Stimulated activated CD4-positive, alpha-beta T cell treated with anti-CD3 and anti-CD28 coated beads, Interleukin-15, amount 100 ng/mL, for 48 hours (primary cell): Measurements from ENCODE around the gene ZFAND2A.
"Not testable (repeated sequence)": the region's sequence is repeated elsewhere in the genome, so short reads cannot be mapped to it uniquely, and the experiment has no call there.

Experiments used
- DNase-seq, 2 donors: peaks; one replicate each; pipeline ENCODE4 v3.0.0-alpha.2; 2020; ENCODE audit warnings: low read depth in 2 of 2

The ZFAND2A gene

GRCh38 chr7:1124816-1125602, 35.0 kb downstream of the ZFAND2A start:
- no peak for DNase-seq

- no peak for DNase-seq
Observed at GRCh38 chr7:1124164-1124563, 35.8 kb downstream of the ZFAND2A start.

GRCh38 chr7:1123715-1124114, 36.3 kb downstream of the ZFAND2A start:
- no peak for DNase-seq

DNA sequence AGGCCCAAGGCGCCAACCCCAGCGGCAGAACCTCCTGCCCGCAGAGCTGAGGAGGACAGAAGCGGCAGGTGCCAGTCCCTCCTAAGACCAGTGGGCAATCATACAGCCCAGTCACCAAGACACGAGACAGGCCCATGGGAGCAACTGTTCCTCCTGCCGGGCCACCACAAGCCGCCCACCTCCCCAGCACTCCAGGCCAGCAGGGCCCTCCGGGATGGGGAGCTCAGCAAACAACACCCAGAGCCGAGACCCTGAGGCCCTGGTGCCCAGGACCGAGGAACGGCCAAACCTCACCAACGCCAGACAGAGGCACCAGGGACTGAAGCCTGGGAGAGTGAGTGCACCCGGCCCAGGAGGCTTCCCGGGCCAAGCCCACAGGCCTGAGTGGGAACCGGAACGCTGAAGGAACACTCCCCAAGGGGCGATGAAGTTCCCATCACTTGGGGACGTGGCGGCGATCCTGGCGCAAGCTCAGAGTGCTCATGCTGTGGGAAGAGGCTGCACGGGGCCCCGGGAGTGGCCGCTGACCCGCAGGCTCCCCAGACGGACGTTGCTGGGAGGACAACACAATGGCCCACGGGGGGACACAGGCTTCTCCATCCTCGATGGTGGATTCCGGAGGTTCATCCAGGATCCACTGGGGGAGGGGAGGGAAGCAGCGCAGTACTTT, 37.0 kb downstream of the ZFAND2A start:
- DNase-seq: no peak

DNA sequence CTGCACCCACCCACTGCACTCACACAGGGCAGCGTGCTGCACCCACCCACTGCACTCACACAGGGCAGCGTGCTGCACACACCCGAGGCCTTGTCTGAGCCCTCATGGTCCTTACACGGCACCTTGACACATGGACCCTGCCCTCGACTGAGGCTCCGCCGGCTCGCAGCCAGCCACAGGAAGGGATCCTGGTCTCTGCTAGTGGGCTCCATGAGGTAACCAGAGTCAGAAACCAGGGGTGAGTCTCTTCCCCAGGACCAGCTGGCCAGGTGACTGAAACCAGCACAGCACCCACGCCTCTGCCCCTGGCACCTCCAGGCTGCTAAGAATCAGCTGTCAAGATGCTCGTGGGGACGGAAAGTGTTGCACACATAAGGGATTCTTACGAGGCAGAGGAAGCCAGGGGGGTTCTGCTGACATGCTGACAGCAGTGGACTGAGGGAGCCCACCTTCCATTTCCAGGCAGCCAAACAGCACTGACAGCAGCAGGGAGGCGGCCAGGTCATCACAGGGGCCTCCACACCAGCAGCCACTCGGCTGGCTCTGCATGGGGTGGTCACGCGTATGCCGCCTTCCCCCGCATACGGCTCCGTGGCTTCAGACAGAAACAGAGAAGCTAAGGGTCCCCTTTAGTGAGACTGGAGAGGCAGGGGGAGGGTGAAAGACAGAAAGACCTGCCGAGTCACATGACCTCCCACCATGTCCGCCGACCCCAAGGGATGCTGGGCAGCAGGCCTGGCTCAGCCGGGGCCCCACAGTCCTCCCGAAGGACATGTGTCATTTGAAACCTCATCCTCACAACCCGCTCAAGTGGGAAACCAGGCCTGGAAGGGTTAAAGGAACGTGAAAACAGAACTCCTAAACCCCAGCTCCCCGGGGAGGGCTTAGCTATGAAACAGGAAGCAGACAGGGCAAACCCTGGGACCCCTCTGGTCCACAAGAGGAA, 37.8 kb downstream of the ZFAND2A start:
- DNase-seq: no peak

DNA sequence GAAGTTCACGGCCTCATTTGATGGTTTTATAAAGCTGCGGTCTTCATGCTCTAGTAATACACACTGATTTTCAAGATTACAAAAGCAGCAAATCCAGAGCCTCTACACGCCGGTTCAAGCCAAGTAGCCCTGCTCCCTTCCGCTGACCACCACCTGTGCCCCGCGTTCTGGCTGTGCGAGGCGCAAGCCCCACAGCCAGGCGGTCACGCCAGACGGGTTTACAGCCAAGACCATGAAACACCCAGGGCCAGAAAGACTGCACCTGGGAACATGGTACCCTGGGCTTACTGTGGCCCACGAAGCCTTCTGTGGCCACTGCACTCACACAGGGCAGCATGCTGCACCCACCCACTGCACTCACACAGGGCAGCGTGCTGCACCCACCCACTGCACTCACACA, 38.5 kb downstream of the ZFAND2A start:
- no peak for DNase-seq

GRCh38 chr7:1120791-1121190, 39.2 kb downstream of the ZFAND2A start:
- DNase-seq: no peak

GRCh38 chr7:1119201-1119600, 40.8 kb downstream of the ZFAND2A start:
- DNase-seq: no peak

- DNase-seq: no peak
Observed at GRCh38 chr7:1117321-1117928, 42.6 kb downstream of the ZFAND2A start.

DNA sequence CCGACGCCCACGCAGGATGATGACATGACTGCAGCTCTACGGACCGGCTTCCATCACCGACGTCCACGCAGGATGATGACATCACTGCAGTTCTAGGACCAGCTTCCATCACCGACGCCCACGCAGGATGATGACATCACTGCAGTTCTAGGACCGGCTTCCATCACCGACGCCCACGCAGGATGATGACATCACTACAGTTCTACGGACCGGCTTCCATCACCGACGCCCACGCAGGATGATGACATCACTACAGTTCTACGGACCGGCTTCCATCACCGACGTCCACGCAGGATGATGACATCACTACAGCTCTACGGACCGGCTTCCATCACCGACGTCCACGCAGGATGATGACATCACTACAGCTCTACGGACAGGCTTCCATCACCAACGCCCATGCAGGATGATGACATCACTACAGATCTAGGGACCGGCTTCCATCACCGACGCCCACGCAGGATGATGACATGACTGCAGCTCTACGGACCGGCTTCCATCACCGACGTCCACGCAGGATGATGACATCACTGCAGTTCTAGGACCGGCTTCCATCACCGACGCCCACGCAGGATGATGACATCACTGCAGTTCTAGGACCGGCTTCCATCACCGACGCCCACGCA, 43.5 kb downstream of the ZFAND2A start:
- not testable (repeated sequence) for DNase-seq

DNA sequence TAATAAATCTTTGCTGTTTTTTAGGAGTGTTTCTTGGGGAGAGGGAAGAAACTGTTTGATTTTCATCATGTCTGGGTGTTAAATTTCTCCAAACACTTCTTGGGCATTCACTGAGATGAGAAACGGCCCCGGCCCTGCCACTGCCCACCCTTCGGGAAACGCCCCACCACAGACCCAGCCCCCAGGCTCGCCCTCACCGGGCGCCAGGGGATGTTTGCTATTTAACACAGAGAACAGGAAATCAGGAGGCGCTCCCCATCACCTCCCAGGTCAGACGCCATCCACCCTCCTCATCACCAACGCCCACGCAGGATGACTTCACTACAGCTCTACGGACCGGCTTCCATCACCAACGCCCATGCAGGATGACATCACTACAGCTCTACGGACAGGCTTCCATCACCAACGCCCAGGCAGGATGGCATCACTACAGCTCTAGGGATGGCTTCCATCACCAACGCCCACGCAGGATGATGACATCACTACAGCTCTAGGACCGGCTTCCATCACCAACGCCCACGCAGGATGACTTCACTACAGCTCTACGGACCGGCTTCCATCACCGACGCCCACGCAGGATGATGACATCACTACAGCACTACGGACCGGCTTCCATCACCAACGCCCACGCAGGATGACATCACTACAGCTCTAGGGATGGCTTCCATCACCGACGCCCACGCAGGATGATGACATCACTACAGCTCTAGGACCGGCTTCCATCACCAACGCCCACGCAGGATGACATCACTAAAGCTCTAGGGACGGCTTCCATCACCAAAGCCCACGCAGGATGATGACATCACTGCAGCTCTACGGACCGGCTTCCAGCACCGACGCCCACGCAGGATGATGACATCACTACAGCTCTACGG, 44.6 kb downstream of the ZFAND2A start:
- DNase-seq: peak in 1 of 2 donors; percentile 25

DNA sequence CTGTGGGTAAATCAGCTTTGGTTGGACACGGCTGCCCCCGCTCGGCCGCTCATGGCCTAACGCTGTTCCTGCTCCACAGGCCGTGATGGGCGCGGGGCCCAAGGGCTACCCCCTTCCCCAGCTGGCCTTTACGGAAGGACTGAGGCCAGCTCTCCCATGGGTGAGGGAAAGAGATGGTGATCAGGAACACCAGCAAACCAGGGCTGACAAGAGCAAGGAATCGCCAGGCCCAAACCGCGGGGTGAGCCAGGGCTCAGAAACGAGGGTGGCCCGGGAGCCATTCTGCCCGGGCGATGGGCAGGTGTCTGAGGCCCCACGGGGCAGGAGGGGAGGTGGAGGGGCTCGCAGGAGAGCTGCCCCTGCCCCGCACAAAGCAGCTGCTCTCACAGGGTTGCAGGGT, 45.5 kb downstream of the ZFAND2A start:
- DNase-seq: no peak

- no peak for DNase-seq
Observed at GRCh38 chr7:1114088-1114487, 45.9 kb downstream of the ZFAND2A start.

DNA sequence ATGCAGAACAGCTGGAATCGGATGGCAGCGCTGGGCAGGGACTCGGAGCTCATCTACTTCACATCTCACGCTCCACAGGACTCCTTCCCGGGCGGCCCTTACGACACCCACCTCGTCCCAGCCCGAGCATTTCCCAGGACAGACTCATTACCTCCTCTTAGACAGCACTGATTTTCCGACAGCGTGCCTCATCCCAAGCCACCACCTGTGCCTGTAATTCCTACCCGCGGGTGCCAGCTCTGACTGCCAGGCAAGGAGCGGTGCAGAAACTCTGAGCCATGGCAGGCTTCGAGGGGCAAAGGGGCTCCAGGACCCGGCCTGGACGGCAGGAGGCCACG, 46.5 kb downstream of the ZFAND2A start:
- no peak for DNase-seq

- no peak for DNase-seq
Observed at GRCh38 chr7:1112625-1113547, 47.1 kb downstream of the ZFAND2A start.

DNA sequence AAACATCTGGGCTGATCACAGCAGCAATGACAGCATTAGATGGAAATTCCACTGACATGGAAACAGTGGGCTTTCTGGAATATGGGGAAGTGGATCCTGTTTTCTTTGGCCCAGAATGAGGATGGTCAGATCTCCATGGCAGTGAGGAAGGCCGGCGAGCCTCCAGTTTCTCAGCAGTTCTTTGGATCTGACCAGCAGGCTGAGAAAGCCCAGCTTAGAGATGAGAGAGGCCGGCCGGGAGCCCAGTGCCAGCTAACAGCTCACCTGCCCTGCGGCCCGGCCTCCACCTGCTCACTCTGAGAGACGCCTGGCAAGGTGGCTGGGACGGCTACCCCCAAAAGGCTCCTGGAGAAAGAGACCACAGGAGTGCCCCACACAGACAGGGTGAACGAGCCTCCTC, 47.9 kb downstream of the ZFAND2A start:
- no peak for DNase-seq

- DNase-seq: no peak
Observed at GRCh38 chr7:1111156-1111555, 48.8 kb downstream of the ZFAND2A start.

DNA sequence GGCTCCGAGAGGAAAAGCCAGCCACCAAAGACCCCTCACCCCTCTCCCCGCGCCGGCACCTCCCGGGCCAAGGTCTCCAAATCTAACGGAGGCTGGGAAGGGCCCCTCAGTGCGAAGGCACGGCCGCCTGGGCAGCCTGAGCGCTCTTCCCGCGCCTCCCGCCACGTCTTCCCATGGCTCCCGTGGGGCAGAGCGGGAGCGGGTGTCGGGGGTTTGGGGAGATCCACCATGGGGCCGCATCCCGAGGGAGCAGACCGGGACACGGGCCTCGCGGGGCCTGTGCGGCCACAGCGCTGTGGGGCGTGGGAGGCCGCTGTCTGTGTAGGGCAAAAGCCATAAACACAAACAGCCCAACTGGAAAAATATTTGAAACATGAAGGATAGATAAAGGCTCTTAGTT, 49.6 kb downstream of the ZFAND2A start:
- DNase-seq: no peak

DNA sequence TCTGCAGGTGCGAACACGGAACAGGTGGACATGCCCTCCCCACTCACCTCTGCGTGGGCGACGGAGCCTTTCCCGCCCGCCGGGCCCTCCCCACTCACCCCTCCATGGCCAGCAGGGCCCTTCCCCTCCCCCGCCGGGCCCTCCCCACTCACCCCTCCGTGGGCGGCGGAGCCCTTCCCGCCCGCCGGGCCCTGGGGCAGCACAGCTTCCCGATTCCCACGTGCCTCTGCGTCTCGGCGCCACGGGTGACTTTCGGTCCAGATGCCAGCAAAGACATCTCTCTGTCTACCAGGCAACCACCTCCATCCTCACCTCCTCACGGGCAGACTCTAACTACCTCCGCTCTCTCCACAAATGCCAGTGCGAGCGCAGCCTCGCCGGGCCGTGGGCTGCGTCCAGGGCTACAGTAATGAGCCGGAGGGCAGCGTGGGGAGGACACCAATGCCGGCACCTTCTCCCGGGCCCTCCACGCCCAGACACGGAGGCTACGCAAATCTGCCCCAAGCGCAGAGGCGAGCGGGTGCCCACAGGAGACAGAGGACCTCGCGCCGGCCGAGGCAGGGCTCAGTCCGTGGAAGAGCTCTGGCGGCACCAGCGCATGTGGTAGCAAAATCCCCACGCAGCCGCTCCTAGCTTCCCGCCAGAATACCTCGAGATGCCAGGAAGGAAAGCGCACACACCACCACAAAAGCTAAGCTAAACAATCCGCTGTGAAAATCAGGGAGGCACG, 50.2 kb downstream of the ZFAND2A start:
- DNase-seq: no peak
